ENCODE data around the gene EVL.

EVL gene

DNA sequence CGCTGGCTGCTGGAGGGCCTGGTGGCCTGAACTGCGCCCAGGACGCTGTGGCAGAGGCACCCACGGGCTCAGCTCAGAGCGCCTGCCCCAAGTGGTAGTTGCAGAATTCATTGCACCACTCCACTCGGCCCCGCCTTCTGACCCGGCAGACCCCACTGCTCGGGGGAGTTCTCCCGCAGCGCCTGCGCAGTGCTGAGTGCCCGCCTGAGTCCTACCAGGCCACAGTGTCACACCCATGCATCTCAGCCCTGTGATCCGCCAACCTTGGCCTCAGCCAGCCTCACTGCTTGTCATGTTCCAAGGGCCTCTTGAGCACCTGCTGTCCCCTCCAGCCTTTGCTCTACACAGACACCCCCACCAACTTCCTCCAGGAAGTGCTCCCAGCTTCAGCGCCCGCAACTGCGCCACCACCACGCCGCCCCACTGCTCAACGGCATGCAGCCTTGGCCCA is 82.0 kb downstream of the EVL start:
- DNase-seq, result peak; percentile 34 to 43 (median 34)
- peaks cover 24% of the 10 kb centered on the region for H3K36me3 ChIP-seq (ENCODE audit: control insufficient read depth, insufficient read depth, low read length)
- H3K4me1 ChIP-seq (ENCODE audit: control insufficient read depth, insufficient read depth, low read length, poor library complexity, severe bottlenecking), result peaks cover 17% of the 10 kb centered on the region
- no peaks in the 10 kb centered on the region for H3K27me3 ChIP-seq (replicated peaks; ENCODE audit: control insufficient read depth, insufficient read depth, low read length, poor library complexity, severe bottlenecking)
- H3K4me3 ChIP-seq (ENCODE audit: insufficient read depth, low read depth, low read length, poor library complexity, severe bottlenecking), result no peak overlapping the region
- no peak overlapping the region for H3K27ac ChIP-seq (ENCODE audit: insufficient read depth, low read length, poor library complexity, severe bottlenecking)
- H3K9me3 ChIP-seq (ENCODE audit: control insufficient read depth, low read length), result no peaks in the 10 kb centered on the region

DNA sequence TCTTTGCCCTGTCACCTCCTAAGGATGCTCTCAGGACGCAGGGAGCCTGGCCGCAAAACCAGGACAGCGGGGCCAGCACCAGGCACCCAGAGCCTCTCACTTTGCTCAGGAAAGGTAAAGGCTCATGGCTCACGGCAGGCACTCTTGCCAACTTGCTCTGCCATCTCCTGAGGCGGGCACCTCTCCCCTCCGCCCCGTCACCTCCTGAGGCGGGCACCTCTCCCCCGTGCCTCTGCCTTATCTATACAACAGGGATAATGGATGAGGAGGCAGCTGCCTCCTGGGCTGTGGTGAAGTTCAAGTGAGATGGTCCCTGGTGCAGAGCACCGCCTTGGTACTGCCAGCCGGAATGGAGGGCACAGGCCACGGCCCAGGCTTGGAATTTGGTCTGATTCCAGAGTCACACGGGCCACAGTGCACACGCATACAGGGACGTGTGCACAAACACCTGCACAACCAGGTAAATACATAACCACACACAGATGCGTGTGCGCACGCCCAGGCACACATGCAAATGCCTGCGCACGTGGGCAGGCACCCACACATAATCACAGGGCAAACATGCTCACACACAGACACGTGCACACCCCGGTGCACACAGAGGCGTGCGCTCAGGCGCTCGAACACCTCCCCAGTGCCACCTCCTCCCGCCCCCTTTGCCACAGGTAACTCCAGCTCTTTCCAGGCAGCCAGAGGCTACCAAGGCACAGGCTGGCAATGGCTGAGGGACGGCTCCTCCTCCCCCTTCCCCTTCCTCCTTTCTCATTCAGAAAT is 82.7 kb downstream of the EVL start:
- Histone ChIP-seq H3K4me1 (ENCODE audit: control insufficient read depth, insufficient read depth, low read length, poor library complexity, severe bottlenecking) (peaks cover 17% of the 10 kb centered on the region), H3K36me3 (ENCODE audit: control insufficient read depth, insufficient read depth, low read length) (peaks cover 17% of the 10 kb centered on the region), H3K27me3 (replicated peaks; ENCODE audit: control insufficient read depth, insufficient read depth, low read length, poor library complexity, severe bottlenecking) (no peaks in the 10 kb centered on the region), H3K27ac (ENCODE audit: insufficient read depth, low read length, poor library complexity, severe bottlenecking) (no peak overlapping the region), H3K4me3 (ENCODE audit: insufficient read depth, low read depth, low read length, poor library complexity, severe bottlenecking) (no peak overlapping the region), H3K9me3 (ENCODE audit: control insufficient read depth, low read length) (no peaks in the 10 kb centered on the region)
- DNase-seq, result no peak

- no peaks in the 10 kb centered on the region for H3K9me3 ChIP-seq (ENCODE audit: control insufficient read depth, low read length)
- no peak overlapping the region for H3K4me3 ChIP-seq (ENCODE audit: insufficient read depth, low read depth, low read length, poor library complexity, severe bottlenecking)
- H3K4me1 ChIP-seq (ENCODE audit: control insufficient read depth, insufficient read depth, low read length, poor library complexity, severe bottlenecking), result peaks cover 17% of the 10 kb centered on the region
Measured at GRCh38 chr14:100148837-100149731, 83.9 kb downstream of the EVL start.

DNA sequence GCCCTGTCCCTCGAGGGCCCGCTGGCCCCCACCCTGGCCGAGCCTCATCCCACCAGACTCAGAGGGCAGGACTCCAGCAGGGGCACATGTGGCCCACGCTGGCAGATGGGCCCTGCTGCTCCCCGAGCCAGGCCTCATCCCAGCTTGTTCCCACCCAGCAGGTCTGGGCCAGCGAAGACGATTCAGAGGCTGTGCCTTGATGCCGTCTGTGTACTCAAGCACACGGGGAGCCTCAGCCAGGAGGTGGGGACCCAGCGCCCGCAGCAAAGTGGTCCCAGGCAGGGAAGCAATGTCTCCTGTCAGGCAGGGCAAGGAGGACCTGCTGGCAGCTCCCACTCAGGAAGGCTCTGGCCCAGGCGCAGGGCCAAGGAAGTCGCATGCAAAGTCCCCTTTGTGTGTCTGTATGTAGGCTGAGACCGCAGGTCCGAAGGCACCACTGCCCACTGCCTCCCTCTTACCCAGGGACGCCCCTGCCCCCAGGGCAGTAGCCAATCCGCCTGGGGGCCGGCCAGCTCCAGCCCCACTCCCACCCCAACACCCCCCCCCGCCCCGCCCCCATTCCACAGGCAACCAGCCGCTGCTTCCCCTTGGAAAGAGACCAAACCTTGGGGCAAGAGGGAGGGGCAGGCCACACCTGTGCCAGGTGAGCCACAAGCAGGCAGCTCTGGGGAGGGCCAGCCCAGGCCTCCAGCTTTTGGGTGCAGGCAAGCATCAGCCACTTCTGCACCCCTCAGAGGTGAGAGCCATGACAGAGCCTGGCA is 84.8 kb downstream of the EVL start:
- no peak for DNase-seq
- H3K9me3 ChIP-seq (ENCODE audit: control insufficient read depth, low read length), result peaks cover 6% of the 10 kb centered on the region
- no peaks in the 10 kb centered on the region for H3K27me3 ChIP-seq (replicated peaks; ENCODE audit: control insufficient read depth, insufficient read depth, low read length, poor library complexity, severe bottlenecking)
- peaks cover 17% of the 10 kb centered on the region for H3K4me1 ChIP-seq (ENCODE audit: control insufficient read depth, insufficient read depth, low read length, poor library complexity, severe bottlenecking)
- no peaks in the 10 kb centered on the region for H3K36me3 ChIP-seq (ENCODE audit: control insufficient read depth, insufficient read depth, low read length)
- H3K4me3 ChIP-seq (ENCODE audit: insufficient read depth, low read depth, low read length, poor library complexity, severe bottlenecking), result no peak overlapping the region
- no peak overlapping the region for H3K27ac ChIP-seq (ENCODE audit: insufficient read depth, low read length, poor library complexity, severe bottlenecking)

More at GRCh38 chr14:100148837-100149731, 83.9 kb downstream of the EVL start:
- peaks cover 5% of the 10 kb centered on the region for H3K36me3 ChIP-seq (ENCODE audit: control insufficient read depth, insufficient read depth, low read length)
- DNase-seq, result no peak
- H3K27me3 ChIP-seq (replicated peaks; ENCODE audit: control insufficient read depth, insufficient read depth, low read length, poor library complexity, severe bottlenecking), result no peaks in the 10 kb centered on the region
- no peak overlapping the region for H3K27ac ChIP-seq (ENCODE audit: insufficient read depth, low read length, poor library complexity, severe bottlenecking)

DNA sequence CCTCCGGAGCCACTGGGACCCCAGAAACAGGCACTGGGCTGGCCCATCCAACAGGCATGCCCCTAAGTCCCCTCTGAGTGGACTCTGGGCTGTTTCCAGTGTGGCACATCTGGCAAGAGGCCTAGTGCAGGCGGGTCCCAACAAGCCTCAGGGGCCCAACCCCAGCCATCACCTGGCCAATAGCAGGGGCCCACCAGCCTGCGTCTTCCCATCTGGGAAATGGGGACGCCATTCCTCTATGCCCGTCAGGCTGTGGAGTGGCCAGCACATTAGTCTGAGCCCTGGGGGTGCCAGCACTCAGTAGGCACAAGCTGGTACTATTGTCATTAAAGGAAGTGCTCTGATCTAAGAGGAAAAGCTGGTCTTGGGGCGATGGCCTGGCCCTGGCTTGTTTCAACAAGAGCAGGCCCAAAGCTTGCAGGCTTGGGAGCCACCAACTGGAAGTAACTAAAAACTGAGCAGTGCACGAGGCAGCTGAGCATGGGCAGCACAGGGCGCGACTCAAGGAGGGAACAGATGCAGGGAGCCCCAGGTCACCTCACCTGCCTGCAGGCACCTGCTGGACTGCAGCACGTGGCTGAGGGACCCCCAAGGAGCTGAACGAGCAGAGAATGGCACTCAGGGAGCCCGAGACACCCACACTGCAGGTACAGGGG is 85.8 kb downstream of the EVL start:
- H3K27me3 ChIP-seq (replicated peaks; ENCODE audit: control insufficient read depth, insufficient read depth, low read length, poor library complexity, severe bottlenecking), result no peaks in the 10 kb centered on the region
- H3K4me3 ChIP-seq (ENCODE audit: insufficient read depth, low read depth, low read length, poor library complexity, severe bottlenecking), result no peak overlapping the region
- peaks cover 6% of the 10 kb centered on the region for H3K9me3 ChIP-seq (ENCODE audit: control insufficient read depth, low read length)
- no peak for DNase-seq
- H3K36me3 ChIP-seq (ENCODE audit: control insufficient read depth, insufficient read depth, low read length), result no peaks in the 10 kb centered on the region
- H3K27ac ChIP-seq (ENCODE audit: insufficient read depth, low read length, poor library complexity, severe bottlenecking), result no peak overlapping the region
- peaks cover 17% of the 10 kb centered on the region for H3K4me1 ChIP-seq (ENCODE audit: control insufficient read depth, insufficient read depth, low read length, poor library complexity, severe bottlenecking)

GRCh38 chr14:100152091-100152490 is 86.9 kb downstream of the EVL start:
- no peaks in the 10 kb centered on the region for H3K36me3 ChIP-seq (ENCODE audit: control insufficient read depth, insufficient read depth, low read length)
- H3K27me3 ChIP-seq (replicated peaks; ENCODE audit: control insufficient read depth, insufficient read depth, low read length, poor library complexity, severe bottlenecking), result peaks cover 3% of the 10 kb centered on the region
- H3K4me3 ChIP-seq (ENCODE audit: insufficient read depth, low read depth, low read length, poor library complexity, severe bottlenecking), result no peak overlapping the region
- H3K27ac ChIP-seq (ENCODE audit: insufficient read depth, low read length, poor library complexity, severe bottlenecking), result no peak overlapping the region
- peaks cover 8% of the 10 kb centered on the region for H3K4me1 ChIP-seq (ENCODE audit: control insufficient read depth, insufficient read depth, low read length, poor library complexity, severe bottlenecking)
- H3K9me3 ChIP-seq (ENCODE audit: control insufficient read depth, low read length), result peaks cover 6% of the 10 kb centered on the region
- DNase-seq, result no peak

DNA sequence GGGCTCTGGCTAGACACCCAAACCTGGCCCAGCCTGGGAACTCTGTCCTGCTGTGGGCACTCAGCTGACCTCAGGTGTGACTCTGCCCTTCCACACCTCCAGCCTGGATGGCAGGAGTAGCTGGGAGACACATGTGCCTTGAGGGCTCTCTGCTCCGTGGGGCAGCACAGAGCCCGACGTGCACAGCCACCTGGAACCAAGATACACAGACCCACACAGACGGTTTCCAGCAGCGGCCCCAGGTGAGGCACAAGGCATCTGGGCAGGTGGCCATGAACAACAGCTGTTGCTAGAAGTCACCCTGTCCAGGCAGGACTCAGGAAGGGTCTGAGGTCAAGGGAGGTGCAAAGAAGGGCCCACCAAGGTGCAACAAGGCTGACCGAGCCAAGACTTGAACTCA is 88.3 kb downstream of the EVL start:
- H3K36me3 ChIP-seq (ENCODE audit: control insufficient read depth, insufficient read depth, low read length), result no peaks in the 10 kb centered on the region
- peaks cover under 1% of the 10 kb centered on the region for H3K4me1 ChIP-seq (ENCODE audit: control insufficient read depth, insufficient read depth, low read length, poor library complexity, severe bottlenecking)
- H3K9me3 ChIP-seq (ENCODE audit: control insufficient read depth, low read length), result peaks cover 6% of the 10 kb centered on the region
- H3K4me3 ChIP-seq (ENCODE audit: insufficient read depth, low read depth, low read length, poor library complexity, severe bottlenecking), result no peak overlapping the region
- H3K27ac ChIP-seq (ENCODE audit: insufficient read depth, low read length, poor library complexity, severe bottlenecking), result no peak overlapping the region
- H3K27me3 ChIP-seq (replicated peaks; ENCODE audit: control insufficient read depth, insufficient read depth, low read length, poor library complexity, severe bottlenecking), result peaks cover 4% of the 10 kb centered on the region
- no peak for DNase-seq

GRCh38 chr14:100155049-100155621 is 89.9 kb downstream of the EVL start:
- H3K9me3 ChIP-seq (ENCODE audit: control insufficient read depth, low read length), result peaks cover 6% of the 10 kb centered on the region
- no peak overlapping the region for H3K27ac ChIP-seq (ENCODE audit: insufficient read depth, low read length, poor library complexity, severe bottlenecking)
- H3K36me3 ChIP-seq (ENCODE audit: control insufficient read depth, insufficient read depth, low read length), result no peaks in the 10 kb centered on the region
- no peak overlapping the region for H3K4me3 ChIP-seq (ENCODE audit: insufficient read depth, low read depth, low read length, poor library complexity, severe bottlenecking)
- H3K27me3 ChIP-seq (replicated peaks; ENCODE audit: control insufficient read depth, insufficient read depth, low read length, poor library complexity, severe bottlenecking), result peaks cover 10% of the 10 kb centered on the region
- no peak for DNase-seq
- peaks cover 13% of the 10 kb centered on the region for H3K4me1 ChIP-seq (ENCODE audit: control insufficient read depth, insufficient read depth, low read length, poor library complexity, severe bottlenecking)
